Measurements from ENCODE around the gene LETM1. TPM values are rescaled to one million over a fixed set of nuclear protein-coding genes. Genes with fewer than 3 reads are reported as not detected.

Gene LETM1
- total and polyA plus RNA-seq, 4 donors, result 6.8 to 25.6 (median 18.9) TPM

DNA sequence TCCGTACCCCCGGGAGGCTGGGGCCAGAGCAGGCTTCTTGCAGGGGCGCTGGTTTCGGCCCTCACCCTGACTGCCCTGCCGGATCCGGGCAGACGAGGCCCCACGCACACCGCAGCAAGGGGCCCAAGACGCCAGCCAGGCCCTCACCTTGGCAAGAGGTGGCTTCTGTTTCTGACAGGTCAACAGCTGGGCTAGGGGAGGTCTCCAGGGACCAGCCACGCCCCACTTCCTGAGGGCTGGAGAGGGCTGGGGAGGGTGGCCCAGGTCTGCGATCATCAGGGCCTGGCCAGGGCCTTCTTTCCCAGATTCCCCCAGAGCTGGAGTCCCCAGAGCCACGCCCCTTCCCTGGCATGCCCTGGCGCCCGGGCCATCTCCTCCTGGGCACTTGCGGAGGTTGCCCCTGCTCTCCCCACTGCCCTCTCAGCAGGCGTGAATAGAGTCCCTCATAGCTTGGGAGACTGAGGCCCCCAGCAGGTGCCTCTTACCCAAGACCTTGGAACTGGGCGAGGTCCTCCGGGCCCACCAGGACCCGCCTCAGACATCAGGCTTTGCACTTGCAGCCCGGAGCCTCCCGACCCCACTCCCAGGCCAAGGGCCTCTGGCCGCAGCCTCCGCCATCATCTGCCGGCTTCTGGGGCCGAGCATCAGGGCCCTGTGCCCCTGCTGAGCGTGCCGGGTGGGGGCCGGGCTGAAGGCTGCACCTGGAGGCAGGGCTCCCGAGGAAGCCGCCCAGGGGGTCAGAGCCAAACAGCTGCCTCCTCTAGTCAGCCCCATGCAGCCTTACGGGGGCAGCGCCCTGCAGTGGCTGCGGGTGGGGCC is 69.2 kb downstream of the LETM1 start:
- intact Hi-C loops (cut with DNase I), result no loop called here

DNA sequence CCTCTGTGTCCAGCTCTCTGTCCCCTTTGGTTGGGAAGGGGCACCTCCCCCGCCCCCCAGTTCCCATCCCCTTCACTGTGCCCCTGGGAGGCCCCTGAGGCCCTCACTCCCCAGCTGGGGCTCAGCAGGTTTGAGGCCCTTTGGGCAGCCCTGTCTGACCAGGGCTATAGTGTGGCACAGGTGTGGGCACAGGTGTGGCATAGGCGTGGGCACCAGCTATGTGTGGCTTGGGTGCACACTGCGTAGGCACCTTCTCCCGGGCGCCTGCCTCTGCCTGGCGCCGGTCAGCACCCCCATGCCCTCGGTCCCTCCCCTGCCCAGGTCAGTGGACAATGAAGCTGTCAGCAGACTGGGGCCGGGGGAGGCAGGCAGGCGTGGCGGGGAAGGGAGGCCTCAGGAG is 70.4 kb downstream of the LETM1 start:
- ATAC-seq (ENCODE audit: low FRiP score), result no peak
- Histone ChIP-seq H3K4me1 (ENCODE audit: control insufficient read depth in 1 of 2, insufficient read depth in 2 of 2, low read length in 2 of 2) (no peaks in the 10 kb centered on the region), H3K9me3 (ENCODE audit: control insufficient read depth, low read length) (no peaks in the 10 kb centered on the region), H3K27ac (ENCODE audit: low read depth in 1 of 2, low read length in 2 of 2) (no peak overlapping the region), H3K36me3 (ENCODE audit: control insufficient read depth in 1 of 2, insufficient read depth in 2 of 2, low read length in 1 of 2) (no peaks in the 10 kb centered on the region), H3K4me3 (ENCODE audit: low read length in 2 of 2) (no peak overlapping the region), H3K27me3 (ENCODE audit: control insufficient read depth in 1 of 2, insufficient read depth in 2 of 2, low read length in 1 of 2) (no peaks in the 10 kb centered on the region)
- whole genome bisulfite sequencing, 2 donors, result 92 to 96% methylated on average over 11 of the region's 11 CpGs
- DNase-seq, result no peak
- intact Hi-C loops (cut with DNase I), result no loop called here

More for the DNA sequence above, 69.2 kb downstream of the LETM1 start:
- Histone ChIP-seq H3K27ac (ENCODE audit: low read depth in 1 of 2, low read length in 2 of 2) (no peak overlapping the region), H3K27me3 (ENCODE audit: control insufficient read depth in 1 of 2, insufficient read depth in 2 of 2, low read length in 1 of 2) (no peaks in the 10 kb centered on the region), H3K4me1 (ENCODE audit: control insufficient read depth in 1 of 2, insufficient read depth in 2 of 2, low read length in 2 of 2) (no peaks in the 10 kb centered on the region), H3K9me3 (ENCODE audit: control insufficient read depth, low read length) (no peaks in the 10 kb centered on the region), H3K36me3 (ENCODE audit: control insufficient read depth in 1 of 2, insufficient read depth in 2 of 2, low read length in 1 of 2) (no peaks in the 10 kb centered on the region), H3K4me3 (ENCODE audit: low read length in 2 of 2) (no peak overlapping the region)
- 93% methylated on average over 33 to 34 of the region's 34 CpGs for WGBS, 2 donors
- DNase-seq (no peak), ATAC-seq (ENCODE audit: low FRiP score) (no peak)

DNA sequence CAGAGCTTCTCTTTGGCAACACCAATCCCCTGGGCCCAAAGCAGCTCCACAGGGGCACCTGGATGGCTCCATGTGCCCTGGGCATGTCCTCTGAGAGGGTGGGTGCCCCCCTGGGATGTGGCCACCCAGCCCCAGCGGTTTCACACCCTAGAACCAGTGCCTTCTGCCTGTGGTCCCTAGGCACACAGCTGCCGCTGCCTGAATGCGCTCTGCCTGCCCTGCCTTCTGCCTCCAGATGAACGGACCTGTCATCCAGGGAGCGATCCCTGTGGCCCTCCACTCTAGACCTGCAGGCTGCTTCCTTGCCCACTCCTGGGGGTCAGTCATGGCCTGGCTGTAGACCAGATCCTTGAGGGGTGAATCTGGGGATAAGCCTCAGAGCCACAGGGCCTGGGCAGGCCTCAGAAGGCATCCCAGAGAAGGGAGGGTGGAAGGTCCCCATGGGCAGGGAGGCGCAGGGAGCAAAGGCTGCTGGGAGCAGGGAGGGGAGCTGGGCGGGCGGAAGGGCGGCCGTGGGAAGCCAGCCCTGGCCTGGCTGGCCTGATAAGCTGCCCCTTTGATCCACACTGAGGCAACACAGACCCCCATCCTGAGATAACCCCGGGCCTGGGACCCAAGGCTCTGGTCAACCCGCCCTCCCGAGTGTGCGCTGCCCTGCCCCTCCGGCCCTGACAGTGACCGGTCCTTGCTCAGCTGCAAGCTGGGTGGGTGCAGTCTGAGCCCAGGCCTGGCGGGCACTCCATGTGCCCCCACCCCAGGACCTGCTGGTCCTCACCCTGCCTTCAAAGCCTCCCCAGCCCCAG is 71.0 kb downstream of the LETM1 start:
- WGBS, 2 donors, result 78 to 83% methylated on average over 17 of the region's 17 CpGs
- intact Hi-C loops (cut with DNase I), result no loop called here
- Histone ChIP-seq H3K27ac (ENCODE audit: low read depth in 1 of 2, low read length in 2 of 2) (no peak overlapping the region), H3K4me3 (ENCODE audit: low read length in 2 of 2) (no peak overlapping the region), H3K36me3 (ENCODE audit: control insufficient read depth in 1 of 2, insufficient read depth in 2 of 2, low read length in 1 of 2) (no peaks in the 10 kb centered on the region), H3K27me3 (ENCODE audit: control insufficient read depth in 1 of 2, insufficient read depth in 2 of 2, low read length in 1 of 2) (no peaks in the 10 kb centered on the region), H3K9me3 (ENCODE audit: control insufficient read depth, low read length) (no peaks in the 10 kb centered on the region), H3K4me1 (ENCODE audit: control insufficient read depth in 1 of 2, insufficient read depth in 2 of 2, low read length in 2 of 2) (no peaks in the 10 kb centered on the region)
- DNase-seq (no peak), ATAC-seq (ENCODE audit: low FRiP score) (peak; percentile 27)

DNA sequence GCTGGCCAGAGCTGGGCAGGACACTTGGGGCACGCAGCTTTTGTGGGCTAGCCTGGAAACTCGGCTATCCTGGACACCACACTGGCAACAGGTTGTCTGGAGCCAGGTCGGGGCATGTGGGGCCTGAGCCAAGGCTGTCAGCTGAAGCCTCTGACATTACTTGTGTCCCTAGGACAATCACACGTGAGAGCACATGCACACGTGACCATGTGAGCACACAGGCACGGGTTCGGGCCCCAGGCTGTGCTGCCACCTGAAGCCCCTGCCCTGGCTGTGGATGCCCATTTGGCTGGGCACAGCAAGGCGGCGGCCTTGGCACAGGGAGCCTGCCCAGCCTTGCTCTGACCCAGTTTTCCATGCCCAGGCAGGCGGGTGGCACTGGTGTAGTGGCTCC is 71.6 kb downstream of the LETM1 start:
- intact Hi-C loops (cut with DNase I), result no loop called here
- ATAC-seq (ENCODE audit: low FRiP score) (no peak), DNase-seq (no peak)
- Histone ChIP-seq H3K9me3 (ENCODE audit: control insufficient read depth, low read length) (no peaks in the 10 kb centered on the region), H3K27me3 (ENCODE audit: control insufficient read depth in 1 of 2, insufficient read depth in 2 of 2, low read length in 1 of 2) (no peaks in the 10 kb centered on the region), H3K4me3 (ENCODE audit: low read length in 2 of 2) (no peak overlapping the region), H3K27ac (ENCODE audit: low read depth in 1 of 2, low read length in 2 of 2) (no peak overlapping the region), H3K4me1 (ENCODE audit: control insufficient read depth in 1 of 2, insufficient read depth in 2 of 2, low read length in 2 of 2) (no peaks in the 10 kb centered on the region), H3K36me3 (ENCODE audit: control insufficient read depth in 1 of 2, insufficient read depth in 2 of 2, low read length in 1 of 2) (no peaks in the 10 kb centered on the region)
- WGBS, 2 donors, result 80 to 85% methylated on average over 10 of the region's 10 CpGs

DNA sequence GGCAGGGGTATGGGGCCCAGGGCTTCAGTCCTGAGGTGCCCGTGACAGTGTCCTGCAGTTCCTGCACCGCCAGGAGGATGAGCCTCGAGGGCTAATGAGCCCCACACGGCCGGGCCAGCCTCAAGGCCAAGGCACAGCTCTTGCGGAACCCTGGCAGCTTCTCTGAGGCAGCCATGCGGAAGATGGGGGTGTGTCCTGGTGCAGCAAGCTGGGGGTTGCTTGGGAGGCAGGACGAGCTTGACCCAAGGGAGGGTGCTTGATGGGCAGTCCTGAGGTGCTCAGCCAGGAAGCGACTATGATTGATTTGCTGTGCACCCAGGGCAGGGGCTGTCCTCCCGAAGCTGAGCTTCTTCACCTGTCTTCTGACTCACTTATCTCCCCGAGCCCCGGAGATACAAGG is 72.0 kb downstream of the LETM1 start:
- H3K4me1 ChIP-seq (ENCODE audit: control insufficient read depth in 1 of 2, insufficient read depth in 2 of 2, low read length in 2 of 2), result no peaks in the 10 kb centered on the region
- 86 to 92% methylated on average over 12 of the region's 12 CpGs for WGBS, 2 donors
- no peaks in the 10 kb centered on the region for H3K27me3 ChIP-seq (ENCODE audit: control insufficient read depth in 1 of 2, insufficient read depth in 2 of 2, low read length in 1 of 2)
- no peak overlapping the region for H3K27ac ChIP-seq (ENCODE audit: low read depth in 1 of 2, low read length in 2 of 2)
- no peaks in the 10 kb centered on the region for H3K36me3 ChIP-seq (ENCODE audit: control insufficient read depth in 1 of 2, insufficient read depth in 2 of 2, low read length in 1 of 2)
- intact Hi-C loops (cut with DNase I), result no loop called here
- no peaks in the 10 kb centered on the region for H3K9me3 ChIP-seq (ENCODE audit: control insufficient read depth, low read length)
- ATAC-seq (ENCODE audit: low FRiP score) (no peak), DNase-seq (no peak)
- no peak overlapping the region for H3K4me3 ChIP-seq (ENCODE audit: low read length in 2 of 2)

DNA sequence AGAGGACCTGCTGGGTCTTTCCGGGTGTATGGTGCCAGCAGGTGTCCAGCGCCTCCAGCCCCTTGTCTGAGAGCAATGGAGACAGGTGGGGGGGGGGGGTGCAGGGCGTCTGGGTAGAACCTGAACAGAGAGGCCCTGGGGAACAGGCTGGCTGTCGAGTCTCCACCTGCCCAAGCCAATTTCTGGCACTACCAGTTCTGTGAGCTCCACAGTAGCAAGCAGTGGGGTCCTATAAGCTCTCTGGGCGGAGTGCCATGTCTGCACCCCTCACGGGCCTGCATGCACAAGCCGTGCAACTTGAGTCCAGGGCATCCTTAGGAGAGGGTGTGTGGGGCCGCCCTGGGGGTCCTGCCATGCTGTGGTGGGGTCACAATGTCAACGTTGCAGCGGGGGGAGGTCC is 72.9 kb downstream of the LETM1 start:
- no peaks in the 10 kb centered on the region for H3K4me1 ChIP-seq (ENCODE audit: control insufficient read depth in 1 of 2, insufficient read depth in 2 of 2, low read length in 2 of 2)
- no peaks in the 10 kb centered on the region for H3K9me3 ChIP-seq (ENCODE audit: control insufficient read depth, low read length)
- no peak for DNase-seq
- no peak overlapping the region for H3K4me3 ChIP-seq (ENCODE audit: low read length in 2 of 2)
- intact Hi-C loops (cut with DNase I), result no loop called here
- no peaks in the 10 kb centered on the region for H3K36me3 ChIP-seq (ENCODE audit: control insufficient read depth in 1 of 2, insufficient read depth in 2 of 2, low read length in 1 of 2)
- H3K27me3 ChIP-seq (ENCODE audit: control insufficient read depth in 1 of 2, insufficient read depth in 2 of 2, low read length in 1 of 2), result no peaks in the 10 kb centered on the region
- WGBS, 2 donors, result 86 to 88% methylated on average over 10 of the region's 10 CpGs
- no peak overlapping the region for H3K27ac ChIP-seq (ENCODE audit: low read depth in 1 of 2, low read length in 2 of 2)
- ATAC-seq (ENCODE audit: low FRiP score), result no peak

DNA sequence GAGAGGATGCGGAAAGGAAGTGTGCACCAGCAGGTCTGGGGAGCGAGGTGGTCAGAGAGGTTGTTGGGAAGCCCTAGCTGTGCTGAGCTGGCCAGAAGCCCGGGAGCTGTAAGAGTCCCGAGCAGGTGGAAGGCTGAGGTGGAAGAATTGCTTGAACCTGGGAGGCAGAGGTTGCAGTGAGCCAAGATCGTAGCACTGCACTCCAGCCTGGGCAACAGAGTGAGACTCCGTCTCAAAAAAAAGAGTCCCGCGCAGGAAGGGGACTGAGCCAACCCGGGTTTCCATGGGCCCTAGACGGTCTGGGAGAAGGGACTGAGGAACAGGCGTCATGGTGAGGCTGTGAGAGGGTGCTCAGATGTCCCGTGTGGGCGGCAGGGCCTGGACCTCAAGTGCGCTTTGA is 75.5 kb downstream of the LETM1 start:
- DNase-seq, result no peak
- H3K4me1 ChIP-seq (ENCODE audit: control insufficient read depth in 1 of 2, insufficient read depth in 2 of 2, low read length in 2 of 2), result no peaks in the 10 kb centered on the region
- intact Hi-C loops (cut with DNase I), result no loop called here
- no peaks in the 10 kb centered on the region for H3K36me3 ChIP-seq (ENCODE audit: control insufficient read depth in 1 of 2, insufficient read depth in 2 of 2, low read length in 1 of 2)
- 87 to 90% methylated on average over 14 of the region's 14 CpGs for WGBS, 2 donors
- H3K27me3 ChIP-seq (ENCODE audit: control insufficient read depth in 1 of 2, insufficient read depth in 2 of 2, low read length in 1 of 2), result no peaks in the 10 kb centered on the region
- no peak overlapping the region for H3K4me3 ChIP-seq (ENCODE audit: low read length in 2 of 2)
- ATAC-seq (ENCODE audit: low FRiP score), result no peak
- H3K9me3 ChIP-seq (ENCODE audit: control insufficient read depth, low read length), result no peaks in the 10 kb centered on the region
- no peak overlapping the region for H3K27ac ChIP-seq (ENCODE audit: low read depth in 1 of 2, low read length in 2 of 2)

DNA sequence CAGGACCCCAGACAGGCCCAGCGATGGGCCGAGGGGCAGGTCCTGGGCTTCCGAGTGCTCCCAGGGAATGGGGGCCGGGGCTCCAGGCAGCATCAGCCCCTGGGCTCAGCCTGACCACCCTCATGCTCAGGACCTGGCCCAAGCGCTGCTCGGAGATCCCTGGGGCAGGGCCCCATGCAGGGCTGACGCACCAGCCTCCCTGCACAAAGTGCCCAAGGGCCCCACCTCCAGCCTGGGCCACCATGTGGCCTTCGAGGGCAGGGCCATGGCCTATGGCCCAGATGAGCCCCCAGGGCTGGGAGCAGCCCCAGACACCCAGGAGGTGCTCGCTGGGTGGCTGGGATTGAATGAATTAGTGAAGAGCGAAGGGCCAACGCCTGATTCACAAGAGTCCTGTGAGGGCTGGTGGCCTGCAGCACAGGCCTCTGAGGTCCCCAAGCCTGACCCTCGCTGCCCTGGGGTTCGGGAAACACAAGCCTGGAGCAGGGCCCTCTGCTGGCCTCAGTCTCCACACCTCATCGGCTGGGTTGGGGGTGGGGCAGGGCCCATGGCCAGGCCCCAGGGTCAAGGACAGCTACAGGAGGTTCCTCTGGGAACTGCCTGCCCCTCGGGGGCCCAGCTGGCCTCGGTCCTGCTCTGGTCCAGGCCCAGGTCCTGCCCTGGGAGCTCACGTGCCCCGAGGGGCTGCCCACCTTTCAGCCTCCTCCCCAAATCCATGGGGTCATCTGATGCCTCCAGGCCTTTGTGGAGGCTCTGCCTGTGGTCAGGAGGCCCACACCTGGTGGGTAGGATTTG is 76.2 kb downstream of the LETM1 start:
- no peaks in the 10 kb centered on the region for H3K4me1 ChIP-seq (ENCODE audit: control insufficient read depth in 1 of 2, insufficient read depth in 2 of 2, low read length in 2 of 2)
- no peak overlapping the region for H3K27ac ChIP-seq (ENCODE audit: low read depth in 1 of 2, low read length in 2 of 2)
- no peaks in the 10 kb centered on the region for H3K9me3 ChIP-seq (ENCODE audit: control insufficient read depth, low read length)
- intact Hi-C loops (cut with DNase I), result no loop called here
- no peaks in the 10 kb centered on the region for H3K27me3 ChIP-seq (ENCODE audit: control insufficient read depth in 1 of 2, insufficient read depth in 2 of 2, low read length in 1 of 2)
- 87 to 88% methylated on average over 16 to 18 of the region's 18 CpGs for WGBS, 2 donors
- no peak for ATAC-seq (ENCODE audit: low FRiP score)
- no peak for DNase-seq
- H3K36me3 ChIP-seq (ENCODE audit: control insufficient read depth in 1 of 2, insufficient read depth in 2 of 2, low read length in 1 of 2), result no peaks in the 10 kb centered on the region
- H3K4me3 ChIP-seq (ENCODE audit: low read length in 2 of 2), result no peak overlapping the region
